ENCODE results near the gene EVC. TPM values are rescaled to one million over a fixed set of nuclear protein-coding genes. Genes with fewer than 3 reads are reported as not detected.

The EVC gene
- total RNA-seq, 1 donor = 58.2 TPM

- no peak for TF ChIP-seq CTCF (IDR thresholded peaks at IDR 0.05; ENCODE audit: insufficient read depth, low read length)
- DNase-seq (ENCODE audit: low read depth) = no peak
- H3K4me3 ChIP-seq (ENCODE audit: low read depth, low read length) = no peak overlapping the region
Measured at GRCh38 chr4:5742388-5742787, 31.4 kb downstream of the EVC start.

GRCh38 chr4:5742968-5743367, 32.0 kb downstream of the EVC start:
- H3K4me3 ChIP-seq (ENCODE audit: low read depth, low read length) = no peak overlapping the region
- TF ChIP-seq CTCF (IDR thresholded peaks at IDR 0.05; ENCODE audit: insufficient read depth, low read length) = no peak
- DNase-seq (ENCODE audit: low read depth) = no peak

GRCh38 chr4:5746250-5746649, 35.2 kb downstream of the EVC start:
- DNase-seq (ENCODE audit: low read depth) = no peak
- TF ChIP-seq CTCF (IDR thresholded peaks at IDR 0.05; ENCODE audit: insufficient read depth, low read length) = no peak
- H3K4me3 ChIP-seq (ENCODE audit: low read depth, low read length) = no peak overlapping the region

- TF ChIP-seq CTCF (IDR thresholded peaks at IDR 0.05; ENCODE audit: insufficient read depth, low read length) = no peak
- DNase-seq (ENCODE audit: low read depth) = peak; percentile 78
- no peak overlapping the region for H3K4me3 ChIP-seq (ENCODE audit: low read depth, low read length)
Measured at GRCh38 chr4:5746829-5747737, 36.1 kb downstream of the EVC start.

GRCh38 chr4:5747738-5748375, 36.9 kb downstream of the EVC start:
- peak; percentile 100 for DNase-seq (ENCODE audit: low read depth)
- H3K4me3 ChIP-seq (ENCODE audit: low read depth, low read length) = no peak overlapping the region
- no peak for TF ChIP-seq CTCF (IDR thresholded peaks at IDR 0.05; ENCODE audit: insufficient read depth, low read length)

- no peak for DNase-seq (ENCODE audit: low read depth)
- TF ChIP-seq CTCF (IDR thresholded peaks at IDR 0.05; ENCODE audit: insufficient read depth, low read length) = no peak
- no peak overlapping the region for H3K4me3 ChIP-seq (ENCODE audit: low read depth, low read length)
Measured at GRCh38 chr4:5749568-5749967, 38.6 kb downstream of the EVC start.
